AG04450 (cell line): ENCODE data around the gene BTBD9. TPM values are rescaled to one million over a fixed set of nuclear protein-coding genes. Genes with fewer than 3 reads are reported as not detected.

Experiments used
- CTCF ChIA-PET: fragments of 300-600, 350-600 bp; formaldehyde crosslinking; extraction: SDS; loops from one replicate; lab custom pipeline; 2022; ENCODE audit warnings: antibody characterized with exemption, inconsistent platforms; lab: Charles Lee
- POLR2A ChIA-PET: fragments of 350-600 bp; formaldehyde crosslinking; extraction: SDS; loops from one replicate; lab custom pipeline; 2021; ENCODE audit warnings: antibody characterized with exemption, inconsistent platforms; lab: Yijun Ruan, JAX
- DNase-seq: peaks from one replicate; pipeline ENCODE4 v3.0.0-alpha.2; 2011; ENCODE audit warnings: low read depth, low spot score
- H3K27ac ChIP-seq: one replicate; pipeline ENCODE4 v1.5.1; 2012; ENCODE audit warnings: low read depth, low read length, control low read depth
- H3K27me3 ChIP-seq: one replicate; pipeline ENCODE4 v1.6.0; 2012; ENCODE audit warnings: low read length; ENCODE audit not compliant: control insufficient read depth, insufficient read depth
- H3K4me3 ChIP-seq: 2 replicates; pipeline ENCODE4 v1.5.1; 2011; ENCODE audit warnings: mild to moderate bottlenecking, low read depth, low read length, control low read depth
- H3K9me3 ChIP-seq: 2 replicates; pipeline ENCODE4 v1.5.1; 2012; ENCODE audit warnings: low read length; ENCODE audit not compliant: control insufficient read depth, insufficient read depth
- CTCF ChIP-seq: IDR thresholded peaks from 2 replicates; pipeline ENCODE4 v1.5.1; 2011; ENCODE audit warnings: low read depth, low read length, control low read depth, inconsistent platforms
- polyA plus RNA-seq: library from polyadenylated mRNA; depleted of rRNA; stranded (reverse); fragments of >200 nt; gene quantifications from 2 replicates; pipeline ENCODE4 v1.2.3, GENCODE V29; 2011

BTBD9 gene
- polyA plus RNA-seq, 1 experiment: 7.2 TPM

GRCh38 chr6:38400764-38401163, 239.0 kb downstream of the BTBD9 start:
- Histone ChIP-seq H3K4me3 (no peak overlapping the region), H3K9me3 (no peaks in the 10 kb centered on the region), H3K27ac (no peak overlapping the region), H3K27me3 (no peaks in the 10 kb centered on the region)
- ChIA-PET CTCF (no interaction called here), POLR2A (no interaction called here)
- TF ChIP-seq CTCF: no peak
- no peak for DNase-seq

DNA sequence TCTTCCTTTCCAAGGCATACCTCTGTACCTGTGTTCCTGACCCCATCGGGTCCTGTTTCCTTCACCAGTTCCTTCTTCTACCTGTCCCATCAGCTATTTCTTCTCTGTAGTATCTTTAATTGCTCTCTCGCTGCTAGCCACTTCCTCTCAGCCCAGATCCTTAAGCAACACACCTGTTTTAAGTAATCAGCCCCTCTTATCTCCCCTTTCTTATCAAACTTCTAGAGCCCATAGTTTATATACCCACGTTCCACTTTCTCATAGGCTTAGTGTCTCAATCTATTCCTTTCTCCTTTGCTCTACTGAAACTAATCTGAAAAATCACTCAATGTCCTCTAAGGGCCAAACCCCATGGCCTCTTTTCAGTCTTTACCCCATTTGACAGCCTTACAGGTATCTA, 239.6 kb downstream of the BTBD9 start:
- Histone ChIP-seq H3K9me3 (no peaks in the 10 kb centered on the region), H3K27me3 (no peaks in the 10 kb centered on the region), H3K4me3 (no peak overlapping the region), H3K27ac (no peak overlapping the region)
- ChIA-PET POLR2A (no interaction called here), CTCF (no interaction called here)
- TF ChIP-seq CTCF: no peak
- no peak for DNase-seq

- H3K27me3 ChIP-seq: no peaks in the 10 kb centered on the region
- H3K4me3 ChIP-seq: no peak overlapping the region
- no peak overlapping the region for H3K27ac ChIP-seq
- TF ChIP-seq CTCF: no peak
- CTCF ChIA-PET: interaction anchor here (0.7 kb wide), 1 partner anchor 395 kb away, joined by 3 read pairs; no protein-coding TSS in a partner anchor
- no peak for DNase-seq
- no peaks in the 10 kb centered on the region for H3K9me3 ChIP-seq
- POLR2A ChIA-PET: no interaction called here
Observed at GRCh38 chr6:38396209-38396608, 243.5 kb downstream of the BTBD9 start.

- ChIA-PET POLR2A (no interaction called here), CTCF (no interaction called here)
- Histone ChIP-seq H3K4me3 (no peak overlapping the region), H3K27ac (no peak overlapping the region), H3K9me3 (no peaks in the 10 kb centered on the region), H3K27me3 (no peaks in the 10 kb centered on the region)
- DNase-seq: no peak
- no peak for TF ChIP-seq CTCF
Observed at GRCh38 chr6:38393986-38394385, 245.7 kb downstream of the BTBD9 start.

DNA sequence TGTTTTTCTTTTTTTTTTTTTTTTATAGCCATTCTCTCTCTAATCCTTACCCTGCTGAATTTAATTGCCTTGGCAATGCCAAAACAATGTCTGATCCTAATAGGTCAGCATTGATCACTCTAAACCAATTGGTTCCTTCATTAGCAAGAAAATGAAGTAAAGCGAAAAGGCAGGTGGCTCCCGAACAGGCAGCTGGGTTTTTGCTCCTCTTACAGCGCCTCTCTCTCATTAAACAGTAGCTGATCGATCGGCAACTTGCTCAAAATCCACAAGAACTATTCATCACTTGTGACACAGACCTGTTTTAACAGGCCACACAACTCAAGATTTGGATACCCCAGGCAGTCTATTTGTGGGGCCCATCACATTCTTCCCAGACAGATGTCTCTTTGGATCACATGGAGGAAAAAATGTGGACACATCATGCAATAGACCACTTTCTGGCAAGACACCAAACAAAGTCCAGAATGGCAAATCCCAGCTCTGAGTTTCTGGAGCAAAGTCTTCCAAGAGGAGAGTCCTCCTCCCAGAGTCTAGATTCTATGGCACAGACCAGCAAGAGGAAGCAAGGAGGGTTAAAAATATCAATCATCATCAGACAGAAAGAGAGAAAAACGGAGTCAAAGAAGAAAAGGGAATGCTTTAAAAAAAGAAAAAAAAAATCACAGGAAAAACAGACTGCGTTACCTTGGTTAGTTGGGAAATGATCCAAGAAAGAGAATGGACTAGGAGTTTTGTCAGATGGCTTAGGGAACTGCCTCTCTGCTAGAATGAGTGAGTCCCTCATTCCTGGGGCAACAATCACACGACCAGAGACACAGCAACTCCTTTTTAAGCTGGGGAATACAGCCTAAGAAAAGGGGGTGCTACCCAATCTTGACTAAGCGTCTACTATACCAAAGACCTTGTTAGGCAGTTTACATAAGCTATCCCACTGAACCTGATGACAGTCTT, 247.8 kb downstream of the BTBD9 start:
- no peak for DNase-seq
- POLR2A ChIA-PET: no interaction called here

More for the DNA sequence above, 247.8 kb downstream of the BTBD9 start:
- Histone ChIP-seq H3K27me3 (no peaks in the 10 kb centered on the region), H3K4me3 (no peak overlapping the region), H3K27ac (no peak overlapping the region), H3K9me3 (no peaks in the 10 kb centered on the region)
- TF ChIP-seq CTCF: no peak
- CTCF ChIA-PET: interaction anchor here (0.6 kb wide), 2 partner anchors 11 to 686 kb away, joined by 3 read pairs; no protein-coding TSS in a partner anchor
